Spleen (tissue), 11 donors: ENCODE results near the gene PRTG. TPM values are rescaled to one million over a fixed set of nuclear protein-coding genes. Genes with fewer than 3 reads are reported as not detected.
"Not testable (repeated sequence)": the region's sequence is repeated elsewhere in the genome, so short reads cannot be mapped to it uniquely, and the experiment has no call there.

Experiments used
- DNase-seq: peaks from one replicate; pipeline ENCODE4 v3.0.0-alpha.2; 2020
- H3K27ac ChIP-seq, 8 donors: fragments of 200-600 bp; sonication (generic) in 7 of 8; 1 replicate in 4 of 8; 2 replicates in 4 of 8; pipeline versions ENCODE4 v1.5.0 to v1.8.0; 2016 to 2021; ENCODE audit warnings: inconsistent platforms in 4 of 8, mild to moderate bottlenecking in 4 of 8, moderate library complexity in 1 of 8
- H3K27me3 ChIP-seq, 7 donors: fragments of 200-600 bp; sonication (generic) in 6 of 7; replicated peaks in 1 of 7; 1 replicate in 4 of 7; 2 replicates in 3 of 7; pipeline versions ENCODE4 v1.5.0 to v1.8.0; 2016 to 2021; ENCODE audit warnings: inconsistent platforms in 3 of 7, mild to moderate bottlenecking in 1 of 7
- H3K36me3 ChIP-seq, 6 donors: fragments of 200-600 bp; sonication (generic) in 5 of 6; 1 replicate in 4 of 6; 2 replicates in 2 of 6; pipeline versions ENCODE4 v1.5.0 to v1.8.0; 2016 to 2021; ENCODE audit warnings: inconsistent platforms in 2 of 6
- H3K4me1 ChIP-seq, 6 donors: fragments of 200-600 bp; sonication (generic) in 5 of 6; 1 replicate in 3 of 6; 2 replicates in 3 of 6; pipeline versions ENCODE4 v1.5.0 to v1.8.0; 2016 to 2021; ENCODE audit warnings: inconsistent platforms in 3 of 6
- H3K4me3 ChIP-seq, 8 donors: fragments of 200-600 bp; sonication (generic) in 7 of 8; 1 replicate in 4 of 8; 2 replicates in 4 of 8; pipeline versions ENCODE4 v1.5.0 to v1.8.0; 2016 to 2021; ENCODE audit warnings: inconsistent platforms in 4 of 8, mild to moderate bottlenecking in 4 of 8, moderate library complexity in 2 of 8
- H3K9me3 ChIP-seq, 8 donors: fragments of 200-600 bp; sonication (generic) in 7 of 8; 1 replicate in 4 of 8; 2 replicates in 4 of 8; pipeline versions ENCODE4 v1.5.0 to v1.8.0; 2016 to 2021; ENCODE audit warnings: inconsistent platforms in 4 of 8
- POLR2A ChIP-seq, 3 donors: fragments of 450-650 bp; IDR thresholded peaks; one replicate each; pipeline ENCODE4 v1.5.1; 2017; ENCODE audit warnings: antibody characterized with exemption in 3 of 3, mild to moderate bottlenecking in 1 of 3
- POLR2AphosphoS5 ChIP-seq, 3 donors: sonication (generic); formaldehyde crosslinking; IDR thresholded peaks; one replicate each; pipeline ENCODE4 v1.5.1; 2017; ENCODE audit warnings: antibody characterized with exemption in 3 of 3
- WGBS, 5 donors: extraction: QIAGEN DNeasy Blood & Tissue Kit in 3 of 5; methylation state at CpG; one replicate each; pipeline versions ENCODE4 v1.1.5 to v1.1.7; 2013 to 2018; 5-methylcytosine and 5-hydroxymethylcytosine counted together
- intact Hi-C: fragments of 100-400 bp; cut with DNase I; formaldehyde crosslinking; loops from one replicate; pipeline ENCODE4 v1.15.0; 2023; ENCODE audit warnings: low total_unique reads
- polyA plus RNA-seq, 3 donors: library from polyadenylated mRNA; stranded (reverse); fragments of 200-250 nt; gene quantifications; one replicate each; pipeline ENCODE4 v1.2.1, GENCODE V29; 2013
- total RNA-seq, 7 donors: library from RNA; depleted of rRNA in 3 of 7; stranded (reverse); fragments of >200 nt in 3 of 7; fragmentation: NEBNext Ultra II Directional in 4 of 7; extraction: Animal tissue kit (Norgen Biotek cat#: 25700) in 4 of 7; gene quantifications; one replicate each; pipeline versions ENCODE4 v1.1.0 to v1.2.1, GENCODE V29; 2016 to 2021
- TF ChIP-seq, protein P1 (sequence below), 11 experiments: fragments of 200-600 bp in 7 of 11; fragments of 450-650 bp in 4 of 11; sonication (generic) in 4 of 11; IDR thresholded peaks in 8 of 11; conservative IDR thresholded peaks in 3 of 11; 1 replicate in 7 of 11; 2 replicates in 4 of 11; pipeline versions ENCODE4 v1.4.0 to v1.8.0; 2016 to 2021; ENCODE audit warnings: antibody characterized with exemption in 11 of 11, inconsistent platforms in 4 of 11, mild to moderate bottlenecking in 1 of 11
- donor health status: healthy with polysubstance abuse.
- donor health status: DM: no; HTN: no; CAD: no; lungs with moderate emphysema.
- donor health status: DM: no; HTN: no; CAD: no.
- donor health status: Bipolar disorder and iron deficiency.
- donor health status: healthy.
- donor health status: DM: no; HTN: no; CAD: no.
- donor health status: DM: yes; HTN: yes; CAD: no.

The PRTG gene
- total and polyA plus RNA-seq, 10 donors: 0.02 to 1.4 (median 0.49) TPM

DNA sequence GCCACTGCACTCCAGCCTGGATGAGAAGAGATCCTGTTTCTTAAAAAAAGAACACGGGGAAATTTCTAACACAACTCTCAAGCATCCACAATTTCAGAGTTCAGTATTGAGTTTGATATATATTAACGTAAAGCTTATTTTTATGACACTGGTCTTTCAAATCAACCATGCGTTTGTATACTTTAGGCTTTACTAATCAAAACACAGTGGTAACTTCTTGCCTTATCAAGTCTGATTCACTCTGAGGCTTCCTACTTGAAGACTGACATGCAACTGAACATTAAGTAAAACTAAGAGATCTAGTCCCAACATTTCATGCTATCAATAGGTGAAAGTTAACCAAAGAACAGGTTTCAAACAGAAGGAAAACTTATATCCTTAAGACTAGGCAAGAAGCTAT lies 46.7 kb downstream of the PRTG start:
- Histone ChIP-seq H3K4me3 (no peak overlapping the region), H3K27me3 (peaks cover 0 to 4% (median 0%) of the 10 kb centered on the region in 7 donors), H3K36me3 (no peaks in the 10 kb centered on the region), H3K27ac (no peak overlapping the region), H3K9me3 (no peaks in the 10 kb centered on the region), H3K4me1 (no peaks in the 10 kb centered on the region)
- TF ChIP-seq, protein P1, sequence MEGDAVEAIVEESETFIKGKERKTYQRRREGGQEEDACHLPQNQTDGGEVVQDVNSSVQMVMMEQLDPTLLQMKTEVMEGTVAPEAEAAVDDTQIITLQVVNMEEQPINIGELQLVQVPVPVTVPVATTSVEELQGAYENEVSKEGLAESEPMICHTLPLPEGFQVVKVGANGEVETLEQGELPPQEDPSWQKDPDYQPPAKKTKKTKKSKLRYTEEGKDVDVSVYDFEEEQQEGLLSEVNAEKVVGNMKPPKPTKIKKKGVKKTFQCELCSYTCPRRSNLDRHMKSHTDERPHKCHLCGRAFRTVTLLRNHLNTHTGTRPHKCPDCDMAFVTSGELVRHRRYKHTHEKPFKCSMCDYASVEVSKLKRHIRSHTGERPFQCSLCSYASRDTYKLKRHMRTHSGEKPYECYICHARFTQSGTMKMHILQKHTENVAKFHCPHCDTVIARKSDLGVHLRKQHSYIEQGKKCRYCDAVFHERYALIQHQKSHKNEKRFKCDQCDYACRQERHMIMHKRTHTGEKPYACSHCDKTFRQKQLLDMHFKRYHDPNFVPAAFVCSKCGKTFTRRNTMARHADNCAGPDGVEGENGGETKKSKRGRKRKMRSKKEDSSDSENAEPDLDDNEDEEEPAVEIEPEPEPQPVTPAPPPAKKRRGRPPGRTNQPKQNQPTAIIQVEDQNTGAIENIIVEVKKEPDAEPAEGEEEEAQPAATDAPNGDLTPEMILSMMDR (IDR thresholded peaks at IDR 0.05 in 8 of 11, conservative IDR thresholded peaks at IDR 0.05 in 3 of 11): no peak
- TF ChIP-seq POLR2A (IDR thresholded peaks at IDR 0.05): no peak
- no peak for TF ChIP-seq POLR2AphosphoS5 (IDR thresholded peaks at IDR 0.05)
- WGBS, 5 donors: 79 to 98% (median 89%) methylated on average over 3 of the region's 3 CpGs
- no peak for DNase-seq
- intact Hi-C loops: no loop called here

- H3K27ac ChIP-seq: no peak overlapping the region
- no peak for TF ChIP-seq POLR2AphosphoS5 (IDR thresholded peaks at IDR 0.05)
- H3K4me3 ChIP-seq: no peak overlapping the region
- H3K4me1 ChIP-seq: no peaks in the 10 kb centered on the region
- no peaks in the 10 kb centered on the region for H3K9me3 ChIP-seq
- H3K27me3 ChIP-seq: peaks cover 0 to 4% (median 0%) of the 10 kb centered on the region in 7 donors
- 68 to 89% (median 85%) methylated on average over 7 to 8 of the region's 8 CpGs for WGBS, 5 donors
- DNase-seq: no peak
- intact Hi-C loops: no loop called here
- H3K36me3 ChIP-seq: no peaks in the 10 kb centered on the region
These were observed 47.5 kb downstream of the PRTG start for GRCh38 chr15:55695432-55695831.

GRCh38 chr15:55694652-55695150 lies 48.3 kb downstream of the PRTG start:
- Histone ChIP-seq H3K4me3 (no peak overlapping the region), H3K4me1 (no peaks in the 10 kb centered on the region), H3K27me3 (peaks cover 0 to 4% (median 0%) of the 10 kb centered on the region in 7 donors), H3K27ac (no peak overlapping the region), H3K9me3 (no peaks in the 10 kb centered on the region), H3K36me3 (no peaks in the 10 kb centered on the region)
- TF ChIP-seq, protein P1 (IDR thresholded peaks at IDR 0.05 in 8 of 11, conservative IDR thresholded peaks at IDR 0.05 in 3 of 11): no peak
- TF ChIP-seq POLR2AphosphoS5 (IDR thresholded peaks at IDR 0.05): no peak
- no peak for TF ChIP-seq POLR2A (IDR thresholded peaks at IDR 0.05)
- intact Hi-C loops: no loop called here
- no peak for DNase-seq
- WGBS, 5 donors: 45 to 59% (median 53%) methylated on average over 4 of the region's 4 CpGs

DNA sequence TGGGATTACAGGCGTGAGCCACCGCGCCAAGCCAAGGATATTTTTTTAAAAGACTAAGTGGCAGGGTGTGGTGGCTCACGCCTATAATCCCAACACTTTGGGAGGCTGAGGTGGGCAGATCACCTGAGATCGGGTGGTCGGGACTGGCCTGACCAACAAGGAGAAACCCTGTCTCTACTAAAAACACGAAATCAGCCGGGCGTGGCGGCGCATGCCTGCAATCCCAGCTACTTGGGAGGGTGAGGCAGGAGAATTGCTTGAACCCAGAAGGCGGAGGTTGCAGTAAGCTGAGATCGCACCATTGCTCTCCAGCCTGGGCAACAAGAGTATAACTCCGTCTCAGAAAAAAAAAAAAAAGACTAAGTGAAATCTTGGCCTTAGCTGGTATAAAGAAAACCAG lies 49.8 kb downstream of the PRTG start:
- H3K4me1 ChIP-seq, H3K9me3 ChIP-seq, DNase-seq, H3K4me3 ChIP-seq, H3K36me3 ChIP-seq, H3K27ac ChIP-seq, intact Hi-C loops, H3K27me3 ChIP-seq: not testable (repeated sequence)
- 93 to 98% (median 94%) methylated on average over 13 to 14 of the region's 14 CpGs for WGBS, 5 donors

- DNase-seq: no peak
- H3K27me3 ChIP-seq: no peaks in the 10 kb centered on the region
- H3K4me3 ChIP-seq: no peak overlapping the region
- H3K9me3 ChIP-seq: no peaks in the 10 kb centered on the region
- intact Hi-C loops: no loop called here
- no peak overlapping the region for H3K27ac ChIP-seq
- H3K4me1 ChIP-seq: no peaks in the 10 kb centered on the region
- 92 to 98% (median 95%) methylated on average over 6 of the region's 6 CpGs for WGBS, 5 donors
- no peaks in the 10 kb centered on the region for H3K36me3 ChIP-seq
- TF ChIP-seq POLR2A (IDR thresholded peaks at IDR 0.05): no peak
- no peak for TF ChIP-seq POLR2AphosphoS5 (IDR thresholded peaks at IDR 0.05)
- TF ChIP-seq, protein P1 (IDR thresholded peaks at IDR 0.05 in 8 of 11, conservative IDR thresholded peaks at IDR 0.05 in 3 of 11): no peak
These were observed 55.2 kb downstream of the PRTG start for GRCh38 chr15:55687792-55688191.
